Astrocyte of the cerebellum (primary cell): ENCODE measurements around the gene MRPS2.

ENCODE experiments used
- DNase-seq: peaks from one replicate; pipeline ENCODE4 v3.0.0-alpha.2; 2011; ENCODE audit warnings: low read depth
- H3K4me3 ChIP-seq: 2 replicates; pipeline ENCODE4 v1.5.1; 2011; ENCODE audit warnings: mild to moderate bottlenecking, low read depth, low read length, moderate library complexity
- in situ Hi-C: cut with HindIII; loops from 2 replicates; pipeline ENCODE4 v1.10.0; 2017; ENCODE audit warnings: low sequenced_read_pairs
- TF ChIP-seq, protein P1 (sequence below): IDR thresholded peaks from 2 replicates; pipeline ENCODE4 v1.5.1; 2012; ENCODE audit warnings: low read length, low read depth, moderate library complexity, mild to moderate bottlenecking; ENCODE audit errors: missing control alignments

Gene MRPS2

GRCh38 chr9:135504262-135505243 lies 4.1 kb downstream of the MRPS2 start:
- in situ Hi-C loops, result loop anchor here (10.0 kb wide), 1 partner anchor 210 kb away; no protein-coding TSS in a partner anchor
- no peak for DNase-seq

GRCh38 chr9:135505406-135506187 lies 5.1 kb downstream of the MRPS2 start:
- TF ChIP-seq, protein P1, sequence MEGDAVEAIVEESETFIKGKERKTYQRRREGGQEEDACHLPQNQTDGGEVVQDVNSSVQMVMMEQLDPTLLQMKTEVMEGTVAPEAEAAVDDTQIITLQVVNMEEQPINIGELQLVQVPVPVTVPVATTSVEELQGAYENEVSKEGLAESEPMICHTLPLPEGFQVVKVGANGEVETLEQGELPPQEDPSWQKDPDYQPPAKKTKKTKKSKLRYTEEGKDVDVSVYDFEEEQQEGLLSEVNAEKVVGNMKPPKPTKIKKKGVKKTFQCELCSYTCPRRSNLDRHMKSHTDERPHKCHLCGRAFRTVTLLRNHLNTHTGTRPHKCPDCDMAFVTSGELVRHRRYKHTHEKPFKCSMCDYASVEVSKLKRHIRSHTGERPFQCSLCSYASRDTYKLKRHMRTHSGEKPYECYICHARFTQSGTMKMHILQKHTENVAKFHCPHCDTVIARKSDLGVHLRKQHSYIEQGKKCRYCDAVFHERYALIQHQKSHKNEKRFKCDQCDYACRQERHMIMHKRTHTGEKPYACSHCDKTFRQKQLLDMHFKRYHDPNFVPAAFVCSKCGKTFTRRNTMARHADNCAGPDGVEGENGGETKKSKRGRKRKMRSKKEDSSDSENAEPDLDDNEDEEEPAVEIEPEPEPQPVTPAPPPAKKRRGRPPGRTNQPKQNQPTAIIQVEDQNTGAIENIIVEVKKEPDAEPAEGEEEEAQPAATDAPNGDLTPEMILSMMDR, result no peak
- in situ Hi-C loops, result loop anchor here (10.0 kb wide), 1 partner anchor 209 kb away; no protein-coding TSS in a partner anchor
- H3K4me3 ChIP-seq, result no peak overlapping the region
- DNase-seq, result no peak

More at GRCh38 chr9:135504262-135505243, 4.1 kb downstream of the MRPS2 start:
- no peak overlapping the region for H3K4me3 ChIP-seq
- TF ChIP-seq, protein P1, result peak; percentile 73

DNA sequence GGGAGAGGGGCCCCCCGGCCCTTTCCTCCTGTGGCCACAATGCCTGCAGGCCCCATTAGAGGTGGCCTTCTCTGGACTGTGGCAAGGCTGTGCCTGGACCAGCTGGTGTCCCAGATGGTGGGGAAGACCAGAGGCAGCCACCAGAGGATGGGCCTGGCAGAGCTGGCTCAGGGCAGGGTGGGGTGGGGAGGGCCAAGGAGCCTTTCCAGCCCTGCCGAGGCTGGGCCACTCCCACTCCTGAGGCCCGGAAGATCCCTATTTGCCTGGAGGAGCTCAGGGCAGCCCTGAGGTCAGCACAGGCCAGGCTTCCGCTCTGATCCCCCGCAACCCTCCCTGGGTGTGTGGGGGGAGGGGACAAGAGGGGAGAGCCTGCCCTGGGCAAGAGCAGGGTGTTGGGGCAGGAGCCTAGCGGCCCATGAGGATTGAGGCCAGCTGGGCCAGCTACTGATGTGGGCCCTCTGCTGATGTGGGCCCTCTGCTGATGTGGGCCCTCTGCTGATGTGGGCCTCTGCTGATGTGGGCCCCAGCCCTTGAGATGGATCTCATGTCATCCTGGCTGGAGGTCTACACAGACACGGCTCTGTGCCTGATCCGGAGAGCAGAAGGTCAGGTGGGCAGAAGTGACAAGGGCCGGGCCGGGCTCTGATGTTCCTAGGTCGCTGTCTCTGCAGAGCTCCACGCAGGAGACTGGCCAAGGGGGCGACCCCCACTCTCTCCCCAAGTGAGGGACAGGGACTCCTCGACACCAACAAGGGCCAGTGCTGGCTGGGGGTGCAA lies 6.0 kb downstream of the MRPS2 start:
- TF ChIP-seq, protein P1, result no peak
- no peak for DNase-seq
- no peak overlapping the region for H3K4me3 ChIP-seq
- in situ Hi-C loops, result loop anchor here (10.0 kb wide), 1 partner anchor 208 kb away; no protein-coding TSS in a partner anchor

DNA sequence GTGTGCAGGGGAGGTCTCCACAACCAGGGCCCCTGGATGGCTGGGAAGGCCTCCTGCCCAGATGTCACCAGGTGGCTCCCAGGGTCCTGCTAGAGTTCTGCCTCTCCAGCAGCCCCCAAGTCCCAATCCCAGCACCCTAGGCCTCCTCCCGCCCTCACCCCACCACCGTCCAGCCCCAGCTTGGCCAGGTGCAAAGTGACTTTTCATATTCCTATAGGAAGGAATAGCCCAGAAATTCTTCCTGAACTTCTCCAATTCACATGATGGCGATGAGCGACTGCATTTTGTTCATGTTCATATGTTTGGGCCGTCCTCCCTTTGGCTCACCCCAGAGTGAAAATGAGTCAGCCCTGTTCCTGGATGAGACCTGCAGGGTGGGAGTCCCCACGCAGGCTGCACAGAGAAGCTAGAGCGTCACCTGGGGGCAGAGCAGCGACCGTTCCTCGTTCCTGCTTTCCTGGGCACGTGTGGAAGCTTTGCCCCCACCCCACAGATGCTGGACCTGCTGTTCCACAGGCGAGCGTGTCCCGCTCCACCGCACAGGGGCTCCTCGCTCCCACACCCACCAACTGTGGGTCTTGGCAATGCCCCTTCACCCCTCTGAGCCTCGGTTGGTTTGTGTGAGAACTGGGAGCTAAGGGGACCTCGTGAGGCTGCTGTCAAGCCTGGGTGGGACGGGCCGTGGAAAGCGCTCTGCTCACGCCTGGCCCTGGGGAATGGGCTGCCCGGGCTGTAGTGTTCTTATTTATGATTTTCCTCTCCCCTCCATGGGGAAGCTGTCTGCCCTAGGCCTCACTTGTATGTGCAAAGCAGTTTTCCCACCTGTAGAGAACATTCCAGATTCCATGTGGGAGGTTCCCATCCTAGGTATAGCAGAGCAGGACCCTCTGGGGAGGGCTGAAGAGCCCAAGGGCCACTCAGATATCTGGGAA lies 6.9 kb downstream of the MRPS2 start:
- DNase-seq, result no peak
- TF ChIP-seq, protein P1, result no peak
- in situ Hi-C loops, result loop anchor here (10.0 kb wide), 1 partner anchor 207 kb away; no protein-coding TSS in a partner anchor
- no peak overlapping the region for H3K4me3 ChIP-seq

DNA sequence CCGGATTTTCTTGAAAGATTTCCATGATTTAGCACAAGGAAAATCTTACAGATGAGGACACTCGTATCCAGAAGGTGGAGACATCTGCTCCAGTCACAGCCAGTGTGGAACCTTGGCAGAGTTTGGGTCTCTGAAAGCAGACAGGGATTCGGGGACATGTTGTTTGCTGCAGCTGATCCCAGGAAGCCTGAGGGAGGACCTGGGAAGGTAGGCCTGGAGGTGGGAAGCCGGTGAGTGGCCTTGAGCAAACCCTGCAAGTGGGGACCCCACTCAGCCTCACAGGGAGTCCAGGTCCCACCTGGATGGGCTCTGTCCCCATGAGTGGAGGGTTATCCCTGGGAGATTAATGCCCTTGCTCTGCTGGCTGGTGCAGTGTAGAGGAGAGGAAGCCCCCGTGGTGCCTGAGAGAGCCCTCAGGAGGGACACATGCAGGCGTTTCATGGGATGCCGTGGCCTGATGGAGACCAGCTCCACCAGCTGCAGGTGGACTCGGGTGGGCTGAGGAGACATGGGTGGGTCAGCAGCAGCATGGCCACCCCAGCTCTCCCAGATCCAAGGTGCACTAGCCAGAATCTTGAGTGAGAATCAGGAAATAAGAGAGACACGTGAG lies 7.8 kb downstream of the MRPS2 start:
- TF ChIP-seq, protein P1, result no peak
- in situ Hi-C loops, result loop anchor here (10.0 kb wide), 1 partner anchor 206 kb away; no protein-coding TSS in a partner anchor
- no peak overlapping the region for H3K4me3 ChIP-seq
- no peak for DNase-seq
